H1 (cell line): Measurements from ENCODE around the gene THUMPD2. TPM values are rescaled to one million over a fixed set of nuclear protein-coding genes. Genes with fewer than 3 reads are reported as not detected.

ENCODE experiments used
- polyA plus RNA-seq, 7 experiments: library from polyadenylated mRNA; depleted of rRNA in 3 of 7; stranded (reverse) in 5 of 7; unstranded in 2 of 7; fragments of >200 nt in 5 of 7; fragments of 200-250 nt in 2 of 7; gene quantifications; 1 replicate in 5 of 7; 2 replicates in 1 of 7; 4 replicates in 1 of 7; pipeline versions ENCODE4 v1.2.1 to v1.2.3, GENCODE V29; 2011 to 2013; ENCODE audit warnings: missing spikeins in 2 of 7, mixed read lengths in 2 of 7
- total RNA-seq: library from RNA; stranded (reverse); fragmentation: NEBNext Ultra II Directional; extraction: Animal tissue kit (Norgen Biotek cat#: 25700); gene quantifications from 2 replicates; pipeline ENCODE4 v1.2.1, GENCODE V29; 2021
- TF ChIP-seq, protein P1 (sequence below): fragments of 300-600 bp; sonication (generic); IDR thresholded peaks from 2 replicates; pipeline ENCODE4 v1.7.1; 2012; ENCODE audit warnings: low read length, moderate library complexity, mild to moderate bottlenecking, inconsistent platforms; ENCODE audit not compliant: insufficient replicate concordance

THUMPD2 gene
- total and polyA plus RNA-seq, 2 of the 8 experiments (the other 6 are each of a cell fraction or from before 2014, with no cell fraction given), result 8.6 to 17.0 TPM

GRCh38 chr2:39786761-39787522 is 7.9 kb upstream of the THUMPD2 start (continued):
- TF ChIP-seq, protein P1, sequence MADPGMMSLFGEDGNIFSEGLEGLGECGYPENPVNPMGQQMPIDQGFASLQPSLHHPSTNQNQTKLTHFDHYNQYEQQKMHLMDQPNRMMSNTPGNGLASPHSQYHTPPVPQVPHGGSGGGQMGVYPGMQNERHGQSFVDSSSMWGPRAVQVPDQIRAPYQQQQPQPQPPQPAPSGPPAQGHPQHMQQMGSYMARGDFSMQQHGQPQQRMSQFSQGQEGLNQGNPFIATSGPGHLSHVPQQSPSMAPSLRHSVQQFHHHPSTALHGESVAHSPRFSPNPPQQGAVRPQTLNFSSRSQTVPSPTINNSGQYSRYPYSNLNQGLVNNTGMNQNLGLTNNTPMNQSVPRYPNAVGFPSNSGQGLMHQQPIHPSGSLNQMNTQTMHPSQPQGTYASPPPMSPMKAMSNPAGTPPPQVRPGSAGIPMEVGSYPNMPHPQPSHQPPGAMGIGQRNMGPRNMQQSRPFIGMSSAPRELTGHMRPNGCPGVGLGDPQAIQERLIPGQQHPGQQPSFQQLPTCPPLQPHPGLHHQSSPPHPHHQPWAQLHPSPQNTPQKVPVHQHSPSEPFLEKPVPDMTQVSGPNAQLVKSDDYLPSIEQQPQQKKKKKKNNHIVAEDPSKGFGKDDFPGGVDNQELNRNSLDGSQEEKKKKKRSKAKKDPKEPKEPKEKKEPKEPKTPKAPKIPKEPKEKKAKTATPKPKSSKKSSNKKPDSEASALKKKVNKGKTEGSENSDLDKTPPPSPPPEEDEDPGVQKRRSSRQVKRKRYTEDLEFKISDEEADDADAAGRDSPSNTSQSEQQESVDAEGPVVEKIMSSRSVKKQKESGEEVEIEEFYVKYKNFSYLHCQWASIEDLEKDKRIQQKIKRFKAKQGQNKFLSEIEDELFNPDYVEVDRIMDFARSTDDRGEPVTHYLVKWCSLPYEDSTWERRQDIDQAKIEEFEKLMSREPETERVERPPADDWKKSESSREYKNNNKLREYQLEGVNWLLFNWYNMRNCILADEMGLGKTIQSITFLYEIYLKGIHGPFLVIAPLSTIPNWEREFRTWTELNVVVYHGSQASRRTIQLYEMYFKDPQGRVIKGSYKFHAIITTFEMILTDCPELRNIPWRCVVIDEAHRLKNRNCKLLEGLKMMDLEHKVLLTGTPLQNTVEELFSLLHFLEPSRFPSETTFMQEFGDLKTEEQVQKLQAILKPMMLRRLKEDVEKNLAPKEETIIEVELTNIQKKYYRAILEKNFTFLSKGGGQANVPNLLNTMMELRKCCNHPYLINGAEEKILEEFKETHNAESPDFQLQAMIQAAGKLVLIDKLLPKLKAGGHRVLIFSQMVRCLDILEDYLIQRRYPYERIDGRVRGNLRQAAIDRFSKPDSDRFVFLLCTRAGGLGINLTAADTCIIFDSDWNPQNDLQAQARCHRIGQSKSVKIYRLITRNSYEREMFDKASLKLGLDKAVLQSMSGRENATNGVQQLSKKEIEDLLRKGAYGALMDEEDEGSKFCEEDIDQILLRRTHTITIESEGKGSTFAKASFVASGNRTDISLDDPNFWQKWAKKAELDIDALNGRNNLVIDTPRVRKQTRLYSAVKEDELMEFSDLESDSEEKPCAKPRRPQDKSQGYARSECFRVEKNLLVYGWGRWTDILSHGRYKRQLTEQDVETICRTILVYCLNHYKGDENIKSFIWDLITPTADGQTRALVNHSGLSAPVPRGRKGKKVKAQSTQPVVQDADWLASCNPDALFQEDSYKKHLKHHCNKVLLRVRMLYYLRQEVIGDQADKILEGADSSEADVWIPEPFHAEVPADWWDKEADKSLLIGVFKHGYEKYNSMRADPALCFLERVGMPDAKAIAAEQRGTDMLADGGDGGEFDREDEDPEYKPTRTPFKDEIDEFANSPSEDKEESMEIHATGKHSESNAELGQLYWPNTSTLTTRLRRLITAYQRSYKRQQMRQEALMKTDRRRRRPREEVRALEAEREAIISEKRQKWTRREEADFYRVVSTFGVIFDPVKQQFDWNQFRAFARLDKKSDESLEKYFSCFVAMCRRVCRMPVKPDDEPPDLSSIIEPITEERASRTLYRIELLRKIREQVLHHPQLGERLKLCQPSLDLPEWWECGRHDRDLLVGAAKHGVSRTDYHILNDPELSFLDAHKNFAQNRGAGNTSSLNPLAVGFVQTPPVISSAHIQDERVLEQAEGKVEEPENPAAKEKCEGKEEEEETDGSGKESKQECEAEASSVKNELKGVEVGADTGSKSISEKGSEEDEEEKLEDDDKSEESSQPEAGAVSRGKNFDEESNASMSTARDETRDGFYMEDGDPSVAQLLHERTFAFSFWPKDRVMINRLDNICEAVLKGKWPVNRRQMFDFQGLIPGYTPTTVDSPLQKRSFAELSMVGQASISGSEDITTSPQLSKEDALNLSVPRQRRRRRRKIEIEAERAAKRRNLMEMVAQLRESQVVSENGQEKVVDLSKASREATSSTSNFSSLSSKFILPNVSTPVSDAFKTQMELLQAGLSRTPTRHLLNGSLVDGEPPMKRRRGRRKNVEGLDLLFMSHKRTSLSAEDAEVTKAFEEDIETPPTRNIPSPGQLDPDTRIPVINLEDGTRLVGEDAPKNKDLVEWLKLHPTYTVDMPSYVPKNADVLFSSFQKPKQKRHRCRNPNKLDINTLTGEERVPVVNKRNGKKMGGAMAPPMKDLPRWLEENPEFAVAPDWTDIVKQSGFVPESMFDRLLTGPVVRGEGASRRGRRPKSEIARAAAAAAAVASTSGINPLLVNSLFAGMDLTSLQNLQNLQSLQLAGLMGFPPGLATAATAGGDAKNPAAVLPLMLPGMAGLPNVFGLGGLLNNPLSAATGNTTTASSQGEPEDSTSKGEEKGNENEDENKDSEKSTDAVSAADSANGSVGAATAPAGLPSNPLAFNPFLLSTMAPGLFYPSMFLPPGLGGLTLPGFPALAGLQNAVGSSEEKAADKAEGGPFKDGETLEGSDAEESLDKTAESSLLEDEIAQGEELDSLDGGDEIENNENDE, result no peak
